Measurements from ENCODE around the gene RECK.

The RECK gene

DNA sequence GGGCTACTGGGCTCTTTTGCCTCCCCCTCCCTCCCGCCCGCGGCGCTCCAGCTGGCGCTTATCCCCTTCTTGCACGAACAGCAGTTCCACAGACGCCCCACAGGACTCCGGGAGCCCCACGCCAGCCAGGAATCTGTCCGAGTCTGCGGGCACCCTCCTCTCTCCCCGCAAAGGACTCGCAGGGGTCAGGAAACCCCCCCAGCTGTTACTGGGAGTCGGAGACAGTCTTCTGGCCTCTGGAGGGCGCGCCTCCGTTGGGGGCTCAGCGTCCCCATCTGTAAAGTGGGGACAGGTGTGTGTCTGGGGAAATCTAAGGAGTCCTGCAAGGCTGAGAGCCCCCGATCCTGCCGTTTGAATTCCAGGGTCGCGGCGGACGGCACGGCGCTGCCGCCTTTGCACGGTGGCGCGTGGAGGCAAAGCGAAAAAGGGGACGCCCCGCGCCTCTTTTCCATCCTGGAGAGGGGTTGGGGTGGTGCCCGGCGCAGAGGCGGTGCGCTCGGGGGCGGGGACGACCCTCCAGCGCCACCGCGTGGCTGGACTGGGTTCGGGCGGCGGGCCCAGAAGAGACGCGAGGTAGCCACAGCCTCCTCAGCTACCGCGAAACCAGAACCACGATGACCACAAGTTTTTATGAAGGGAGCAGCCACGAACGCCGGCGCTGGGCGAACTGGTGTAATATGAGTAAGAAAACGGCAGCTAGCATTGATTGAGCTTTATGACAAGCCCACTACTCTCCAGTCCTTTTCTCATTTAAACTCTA, 129.6 kb downstream of the RECK start:
- H3K4me1 Mint-ChIP-seq, result peaks cover 6% of the 10 kb centered on the region
- H3K27ac Mint-ChIP-seq, result peak overlapping the region; percentile 77
- peak overlapping the region; percentile 73 for H3K4me3 Mint-ChIP-seq
- H3K9me3 Mint-ChIP-seq, result no peaks in the 10 kb centered on the region
- H3K27me3 Mint-ChIP-seq, result no peaks in the 10 kb centered on the region
- H3K36me3 Mint-ChIP-seq (ENCODE audit: low read depth), result no peaks in the 10 kb centered on the region
- peak; percentile 90 for DNase-seq
- peak; percentile 92 for ATAC-seq

DNA sequence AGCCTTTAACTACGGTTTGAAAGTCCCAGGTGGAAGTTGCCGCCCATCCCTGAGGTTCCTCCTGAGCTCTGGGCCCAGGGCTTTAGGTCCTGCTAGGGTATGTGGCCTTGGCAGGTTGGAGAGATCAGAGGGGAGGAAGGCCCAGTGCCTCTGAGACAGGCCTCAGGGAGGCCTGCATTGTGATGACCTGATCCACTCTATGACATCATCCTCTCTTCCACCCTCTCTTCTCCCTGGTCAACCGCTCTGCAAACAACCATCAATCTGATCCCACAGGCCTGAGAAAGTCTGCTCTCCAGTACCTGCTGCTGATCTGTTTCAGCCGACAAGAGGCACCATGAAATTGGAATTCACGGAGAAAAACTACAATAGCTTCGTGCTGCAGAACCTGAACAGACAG, 132.5 kb downstream of the RECK start, which contains the start of gene CCIN:
Gene CCIN (plus strand): TSS at position 223 of the 400 bp plus-strand sequence. CDS start 115 bp downstream, at position 338.
- ATAC-seq (no peak), DNase-seq (no peak)
- no peak within 1 kb of the TSS for H3K27ac Mint-ChIP-seq
- H3K27me3 Mint-ChIP-seq, result no peaks in the 10 kb centered on the region
- H3K36me3 Mint-ChIP-seq (ENCODE audit: low read depth), result no peaks in the 10 kb centered on the region
- peaks cover 6% of the 10 kb centered on the region for H3K4me1 Mint-ChIP-seq
- no peak within 1 kb of the TSS for H3K4me3 Mint-ChIP-seq
- H3K9me3 Mint-ChIP-seq, result no peaks in the 10 kb centered on the region

DNA sequence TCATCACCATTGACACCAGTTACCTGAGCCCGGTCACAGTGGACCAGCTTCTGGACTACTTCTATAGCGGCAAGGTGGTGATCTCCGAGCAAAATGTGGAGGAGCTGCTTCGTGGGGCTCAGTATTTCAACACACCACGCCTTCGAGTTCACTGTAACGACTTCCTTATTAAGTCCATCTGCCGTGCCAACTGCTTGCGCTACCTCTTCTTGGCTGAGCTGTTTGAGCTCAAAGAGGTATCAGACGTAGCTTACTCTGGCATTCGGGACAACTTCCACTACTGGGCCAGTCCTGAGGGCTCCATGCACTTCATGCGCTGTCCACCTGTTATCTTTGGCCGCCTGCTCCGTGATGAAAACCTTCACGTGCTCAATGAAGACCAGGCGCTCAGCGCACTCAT, 133.0 kb downstream of the RECK start:
- Mint-ChIP-seq H3K9me3 (no peaks in the 10 kb centered on the region), H3K36me3 (ENCODE audit: low read depth) (no peaks in the 10 kb centered on the region), H3K27me3 (no peaks in the 10 kb centered on the region), H3K4me1 (peaks cover 6% of the 10 kb centered on the region), H3K4me3 (no peak overlapping the region), H3K27ac (no peak overlapping the region)
- DNase-seq (no peak), ATAC-seq (no peak)

DNA sequence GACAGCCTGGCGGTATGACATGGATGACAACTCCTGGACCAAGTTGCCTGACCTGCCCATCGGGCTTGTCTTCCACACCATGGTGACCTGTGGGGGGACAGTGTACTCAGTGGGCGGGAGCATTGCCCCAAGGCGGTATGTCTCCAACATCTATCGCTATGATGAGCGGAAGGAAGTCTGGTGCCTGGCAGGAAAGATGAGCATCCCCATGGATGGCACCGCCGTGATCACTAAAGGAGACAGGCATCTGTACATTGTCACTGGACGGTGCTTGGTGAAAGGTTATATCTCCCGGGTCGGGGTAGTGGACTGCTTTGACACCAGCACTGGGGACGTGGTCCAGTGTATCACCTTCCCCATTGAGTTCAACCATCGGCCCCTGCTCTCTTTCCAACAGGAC, 133.8 kb downstream of the RECK start:
- DNase-seq (no peak), ATAC-seq (no peak)
- H3K9me3 Mint-ChIP-seq, result no peaks in the 10 kb centered on the region
- H3K4me3 Mint-ChIP-seq, result no peak overlapping the region
- peaks cover 5% of the 10 kb centered on the region for H3K4me1 Mint-ChIP-seq
- no peaks in the 10 kb centered on the region for H3K36me3 Mint-ChIP-seq (ENCODE audit: low read depth)
- H3K27ac Mint-ChIP-seq, result no peak overlapping the region
- no peaks in the 10 kb centered on the region for H3K27me3 Mint-ChIP-seq

DNA sequence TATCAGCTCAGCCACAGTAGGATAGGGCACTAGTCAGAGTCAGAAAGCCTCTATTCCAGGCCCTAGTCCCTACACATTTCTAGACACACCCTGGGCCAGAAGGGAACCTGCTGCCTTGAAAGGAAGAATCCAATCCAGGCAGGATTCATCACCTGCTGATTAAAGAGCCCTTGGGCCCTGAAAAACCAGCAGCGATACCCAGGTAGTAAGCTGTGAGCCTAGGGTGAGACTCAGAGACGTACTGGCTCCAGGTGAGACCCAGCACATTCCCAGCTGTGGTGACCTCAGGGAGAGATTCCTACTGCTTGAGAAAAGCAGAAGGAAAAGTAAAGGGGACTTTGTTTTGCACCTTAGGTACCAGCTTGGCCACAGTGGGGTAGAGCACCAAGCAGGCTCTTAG, 137.1 kb downstream of the RECK start:
- Mint-ChIP-seq H3K27me3 (no peaks in the 10 kb centered on the region), H3K9me3 (no peaks in the 10 kb centered on the region), H3K36me3 (ENCODE audit: low read depth) (no peaks in the 10 kb centered on the region), H3K27ac (no peak overlapping the region), H3K4me3 (no peak overlapping the region), H3K4me1 (no peaks in the 10 kb centered on the region)
- no peak for ATAC-seq
- DNase-seq, result no peak
